Stimulated activated CD4-positive, alpha-beta T cell treated with anti-CD3 and anti-CD28 coated beads, Interleukin-15, amount 100 ng/mL, for 48 hours (primary cell): ENCODE results near the gene PTN.

Experiments used
- DNase-seq, 2 donors: peaks; one replicate each; pipeline ENCODE4 v3.0.0-alpha.2; 2020; ENCODE audit warnings: low read depth in 2 of 2

Gene PTN, protein sequence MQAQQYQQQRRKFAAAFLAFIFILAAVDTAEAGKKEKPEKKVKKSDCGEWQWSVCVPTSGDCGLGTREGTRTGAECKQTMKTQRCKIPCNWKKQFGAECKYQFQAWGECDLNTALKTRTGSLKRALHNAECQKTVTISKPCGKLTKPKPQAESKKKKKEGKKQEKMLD

DNA sequence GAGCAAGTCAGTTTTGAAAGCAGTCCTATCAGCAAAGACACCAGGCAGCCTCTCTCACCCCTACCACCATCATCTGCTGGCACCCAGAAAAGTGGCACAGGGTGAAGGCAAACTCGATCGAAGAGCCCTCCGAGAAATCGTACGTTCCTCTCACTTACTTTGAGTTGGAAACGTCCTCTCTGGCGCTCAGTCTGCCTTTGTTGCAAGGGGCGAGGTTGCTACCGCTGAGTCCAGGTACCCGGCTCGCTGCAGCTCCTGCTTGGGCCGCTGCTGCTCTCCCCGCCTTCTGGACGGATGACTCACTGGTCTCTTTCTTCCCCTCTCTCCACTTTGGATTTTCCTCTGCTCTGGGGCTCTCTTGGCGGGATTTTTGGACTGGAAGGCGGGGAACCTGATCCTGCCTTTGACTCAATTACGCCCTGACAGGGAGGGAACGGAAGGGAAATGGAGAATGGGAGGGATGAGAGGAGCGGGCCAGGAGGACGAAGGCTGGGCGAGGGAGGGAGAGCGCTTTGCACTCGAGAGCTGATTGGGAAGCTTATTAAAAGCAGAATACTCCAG lies at the start of gene PTN:
PTN (minus strand) TSS at position 453 of the 561 bp plus-strand sequence. CDS start 88,760 bp downstream, outside the sequence.
- DNase-seq: no peak

DNA sequence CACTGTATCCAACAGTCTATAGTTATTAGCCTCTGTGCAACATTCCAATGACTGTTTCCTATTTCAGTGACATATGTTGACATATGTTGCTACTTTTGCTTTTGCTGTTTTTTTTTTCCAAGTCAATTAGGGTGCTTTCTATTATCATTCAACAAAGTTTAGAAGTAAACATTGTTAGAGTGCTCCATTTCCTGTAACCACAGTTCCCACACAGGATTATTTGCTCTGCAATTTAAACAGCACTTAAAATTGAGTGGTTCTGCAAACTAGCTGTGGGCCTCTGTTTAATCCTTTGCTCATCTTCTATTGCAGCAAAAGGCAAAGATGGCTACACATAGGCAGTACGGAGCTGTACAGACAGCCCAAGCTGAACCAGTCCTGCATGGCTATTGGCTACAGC lies 46.5 kb upstream of the PTN start:
- no peak for DNase-seq

DNA sequence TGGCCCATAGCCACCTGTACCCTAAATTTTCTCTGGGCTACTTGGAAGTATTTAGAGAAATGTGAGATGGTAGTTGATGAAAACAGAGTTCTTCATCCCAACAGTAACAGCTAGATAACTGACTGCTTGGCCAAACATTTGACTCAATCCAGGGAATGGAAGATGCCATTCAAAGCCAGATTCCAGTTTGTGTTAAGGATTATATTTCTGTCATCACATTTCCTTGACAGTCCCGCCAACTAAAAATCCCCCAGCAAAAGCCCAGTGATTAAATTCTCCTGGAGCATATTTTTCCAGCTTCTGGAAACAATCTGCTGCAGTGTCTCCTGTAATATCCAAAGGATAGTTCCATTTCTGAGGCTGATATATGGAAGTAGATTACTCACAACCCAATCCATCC lies 45.4 kb upstream of the PTN start:
- DNase-seq: no peak

DNA sequence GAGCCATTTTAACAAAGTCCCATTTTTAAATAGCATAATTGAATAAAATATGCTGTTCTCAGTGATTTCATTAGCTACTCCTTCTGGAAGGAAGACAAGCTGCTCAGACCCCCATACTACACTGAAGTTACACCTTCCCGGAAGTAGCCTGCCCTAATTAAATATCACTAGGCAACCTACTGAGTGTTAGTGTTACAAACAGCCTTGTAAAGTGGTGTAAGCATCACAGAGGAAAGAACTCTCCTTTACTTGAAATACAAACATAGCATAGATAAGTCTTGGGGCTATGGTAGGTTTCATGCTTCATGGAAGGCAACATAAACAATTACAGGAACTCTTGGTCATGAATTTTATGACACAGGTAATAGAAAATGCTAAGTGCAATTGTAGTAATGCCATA lies 43.4 kb upstream of the PTN start:
- DNase-seq: no peak

DNA sequence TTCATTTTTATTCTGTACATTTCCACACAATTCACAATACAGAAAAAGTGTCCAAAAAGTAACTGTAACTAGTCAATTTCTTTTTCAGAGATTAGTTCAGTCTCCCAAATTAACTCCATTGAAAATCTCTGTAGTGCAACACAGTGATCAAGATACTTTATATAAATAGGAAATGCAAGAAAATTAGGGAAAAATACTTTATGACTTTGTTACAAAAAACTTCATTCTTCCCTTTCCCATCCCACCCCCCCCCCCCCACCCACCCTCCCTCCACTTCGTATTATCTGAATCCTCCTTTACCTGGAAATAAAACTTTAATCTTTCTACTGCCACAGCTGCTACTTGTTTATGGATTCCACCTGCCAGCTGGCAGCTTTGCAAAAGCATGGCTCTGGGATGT lies 37.5 kb upstream of the PTN start:
- no peak for DNase-seq

DNA sequence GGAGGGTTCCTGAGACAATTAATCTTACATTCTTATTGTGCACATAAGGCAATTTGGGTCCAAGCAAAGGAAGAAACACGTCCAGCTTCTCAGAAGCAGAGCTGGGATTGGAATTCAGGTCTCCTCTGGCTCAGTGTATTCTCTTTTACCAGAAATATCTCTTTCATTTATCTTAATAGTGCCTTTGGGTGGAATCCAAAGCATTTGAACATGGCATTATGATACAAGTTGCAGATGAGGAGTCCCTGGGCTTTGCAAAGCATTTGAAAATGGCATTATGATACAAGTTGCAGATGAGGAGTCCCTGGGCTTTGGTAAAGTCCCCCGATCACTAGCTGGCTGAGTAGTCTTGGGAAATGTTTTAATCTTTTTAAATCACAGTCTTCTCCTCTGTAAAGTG lies 30.0 kb upstream of the PTN start:
- DNase-seq: no peak

DNA sequence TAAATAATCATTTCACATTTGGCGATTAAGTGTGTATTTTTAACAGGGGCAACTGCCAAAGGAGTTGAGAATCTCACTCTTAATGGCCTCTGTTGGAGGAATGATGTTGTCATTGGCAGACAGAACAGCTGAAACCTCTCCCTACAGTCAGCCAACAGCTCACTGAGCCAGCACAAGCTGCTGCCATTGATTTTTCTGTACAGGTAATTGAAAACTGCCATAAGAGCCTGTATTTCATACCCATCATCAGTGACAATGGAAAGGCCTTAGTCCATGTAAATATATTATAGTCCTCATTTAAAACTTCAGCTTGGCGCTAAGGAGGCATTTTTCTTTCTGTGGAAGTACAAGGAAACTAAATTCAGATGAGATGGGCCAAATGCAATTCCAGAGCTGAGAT lies 28.1 kb upstream of the PTN start:
- DNase-seq: no peak

DNA sequence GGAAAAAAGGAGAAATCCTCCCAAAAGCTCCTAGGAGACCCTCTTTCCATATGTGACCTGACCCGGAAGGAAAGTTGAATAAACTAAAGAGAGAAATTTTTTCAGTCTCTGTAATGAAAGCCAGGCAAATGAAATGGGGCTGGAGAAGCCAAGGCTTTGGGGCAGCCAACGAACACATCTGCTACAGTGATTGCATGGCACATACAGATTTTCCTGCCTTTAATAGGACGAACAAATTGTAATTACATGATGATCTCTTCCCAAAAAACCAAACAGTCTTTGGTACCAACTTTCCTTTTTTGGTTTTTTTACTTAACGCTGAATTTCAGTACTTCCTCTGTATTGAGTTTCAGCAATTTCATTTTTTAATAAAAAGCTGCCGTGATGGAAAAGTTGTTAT lies 23.5 kb upstream of the PTN start:
- DNase-seq: no peak

DNA sequence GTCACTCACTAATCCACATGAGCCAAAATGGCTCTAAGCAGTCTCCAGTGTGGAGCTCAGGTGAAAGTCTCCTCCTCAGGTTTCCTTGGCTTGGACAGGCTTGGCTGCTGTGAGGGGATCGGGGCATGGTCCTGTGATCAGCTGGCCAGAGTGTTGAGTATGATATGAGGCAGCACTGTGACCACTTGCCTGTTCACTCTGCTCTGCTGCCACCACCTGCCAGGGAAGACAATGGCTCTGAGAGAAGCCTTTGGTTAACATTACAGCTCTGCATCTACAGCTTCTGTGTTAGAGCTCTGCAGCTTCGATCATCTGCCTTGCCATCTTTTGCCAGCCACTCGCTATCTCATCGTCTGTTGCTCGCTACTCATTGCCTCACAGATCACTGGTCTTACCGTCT lies 20.1 kb upstream of the PTN start:
- DNase-seq: no peak

DNA sequence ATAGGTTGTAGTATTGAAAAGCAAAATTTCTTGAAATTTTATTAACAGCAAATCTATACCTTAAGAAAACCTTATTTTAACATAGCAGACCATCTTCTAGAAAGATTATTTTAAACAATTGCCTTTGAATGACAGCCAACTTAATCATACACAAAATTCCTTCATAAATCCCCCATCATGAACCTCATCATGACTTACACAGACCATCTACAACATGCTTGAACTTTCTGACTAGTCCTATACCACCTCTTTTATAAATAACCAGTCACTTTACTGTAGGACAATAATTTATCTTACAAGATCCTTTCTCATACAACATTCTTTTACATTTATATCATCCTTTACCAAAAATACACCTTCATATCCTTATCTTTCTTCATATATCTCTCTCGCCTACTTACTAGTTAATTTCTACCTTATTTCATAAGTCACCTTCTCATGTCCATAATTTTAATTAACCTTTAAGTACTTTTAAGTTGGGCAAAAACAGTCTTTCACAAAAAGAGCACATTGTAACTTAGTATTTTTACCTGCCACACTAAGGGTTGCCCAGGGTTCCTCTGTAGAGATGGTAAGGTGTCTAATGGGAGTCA lies 16.6 kb upstream of the PTN start:
- DNase-seq: no peak

DNA sequence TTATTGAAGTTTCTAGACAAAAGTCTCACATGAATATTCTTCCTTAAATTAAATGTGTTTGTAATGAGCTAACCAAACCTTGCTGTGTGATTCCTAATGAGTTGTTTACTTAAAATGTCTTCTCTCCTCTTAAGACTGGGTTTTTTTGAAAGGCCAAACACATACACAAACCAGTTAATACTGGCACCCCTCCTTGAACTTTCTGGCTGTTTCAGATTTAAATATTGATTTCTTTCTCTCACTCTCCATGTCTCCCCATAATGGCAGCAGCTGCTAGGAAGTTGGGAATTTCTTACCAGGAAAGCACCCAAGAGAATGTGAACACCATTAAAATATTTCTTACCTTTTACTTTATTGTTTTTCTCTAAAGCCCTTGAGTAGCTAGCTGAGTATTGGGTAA lies 11.4 kb upstream of the PTN start:
- DNase-seq: no peak

DNA sequence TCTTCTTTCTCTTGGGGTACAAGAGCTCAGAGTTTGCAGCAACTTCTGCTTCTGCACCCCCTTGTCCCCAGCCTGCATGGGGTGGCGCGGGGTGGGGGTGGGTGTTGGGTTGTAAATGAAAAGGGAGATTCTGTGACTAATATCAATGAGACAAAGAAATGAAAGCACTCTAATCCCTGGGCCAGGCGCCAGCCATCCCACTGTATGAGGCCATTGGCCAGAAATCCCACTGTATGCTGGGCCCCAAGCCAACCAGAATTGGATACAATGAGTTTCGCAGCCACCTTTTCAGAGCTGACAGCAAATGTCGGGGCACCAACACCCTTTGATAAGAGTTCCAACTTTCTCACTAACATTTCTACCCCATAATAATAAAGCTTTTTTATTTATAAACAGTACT lies 10.9 kb upstream of the PTN start:
- no peak for DNase-seq

DNA sequence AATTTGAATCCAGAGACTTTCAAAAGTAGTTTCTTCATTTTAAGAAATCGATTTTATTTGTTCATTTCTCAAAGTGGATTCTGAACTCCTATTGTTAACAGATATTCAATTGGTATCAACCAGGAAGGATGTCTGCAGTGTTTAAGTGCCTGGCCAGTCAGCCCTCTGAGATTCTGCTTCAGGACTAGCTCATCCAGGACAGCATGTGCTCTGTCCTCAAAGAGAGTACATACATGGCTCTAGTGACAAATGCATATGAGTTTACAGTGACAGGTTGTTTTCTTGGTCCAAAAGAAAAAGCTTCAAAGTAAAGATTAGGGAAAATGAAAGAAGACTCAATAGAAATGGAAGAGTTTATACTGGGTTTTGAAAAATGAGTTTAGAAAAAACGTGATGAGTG lies 8.4 kb upstream of the PTN start:
- DNase-seq: no peak

DNA sequence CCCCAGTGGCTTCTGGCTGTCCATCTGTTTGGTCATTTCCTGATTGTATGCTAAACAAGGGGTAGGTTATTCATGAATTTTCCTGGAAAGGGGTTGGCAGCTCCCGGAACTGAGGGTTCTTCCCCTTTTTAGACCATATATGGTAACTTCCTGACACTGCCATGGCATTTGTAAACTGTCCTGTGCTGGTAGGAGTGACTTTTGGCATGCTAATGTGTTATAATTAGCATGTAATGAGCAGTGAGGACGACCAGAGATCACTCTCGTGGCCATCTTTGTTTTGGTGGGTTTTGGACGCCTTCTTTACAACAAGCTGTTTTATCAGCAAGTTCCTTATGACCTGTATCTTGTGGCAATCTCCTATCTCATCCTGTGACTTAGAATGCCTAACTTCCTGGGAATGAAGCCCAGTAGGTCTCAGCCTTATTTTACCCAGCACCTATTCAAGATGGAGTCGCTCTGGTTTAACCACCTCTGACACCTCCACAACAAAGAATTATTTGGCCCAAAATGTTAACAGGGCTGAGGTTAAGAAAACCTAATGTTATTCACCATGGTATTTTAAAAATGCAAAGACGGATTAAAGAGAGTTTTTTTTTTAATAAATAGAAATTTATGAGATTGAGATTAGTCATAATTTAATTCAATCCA lies 2.4 kb upstream of the PTN start:
- DNase-seq: no peak

DNA sequence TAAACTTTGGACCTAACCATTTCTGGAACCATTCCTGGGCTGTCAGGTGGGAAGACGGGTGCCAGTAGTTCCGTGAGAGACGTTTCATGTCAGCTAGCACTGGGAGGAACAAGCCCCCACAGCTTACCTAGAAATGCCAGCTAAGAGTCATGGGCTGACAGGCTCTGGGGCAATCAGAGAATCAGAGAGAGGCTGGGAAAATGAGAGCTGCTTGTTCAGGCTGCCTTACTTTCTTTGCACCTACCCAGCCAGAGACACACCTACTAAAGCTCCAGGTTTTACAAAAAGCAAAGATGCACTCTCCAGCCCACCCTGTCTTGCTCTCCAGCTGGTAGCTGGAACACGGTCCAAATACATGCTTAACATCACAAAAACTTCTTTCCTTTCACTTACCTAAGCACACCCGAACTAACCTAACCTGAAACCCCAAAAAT lies 688 bp downstream of the PTN start:
- no peak for DNase-seq

DNA sequence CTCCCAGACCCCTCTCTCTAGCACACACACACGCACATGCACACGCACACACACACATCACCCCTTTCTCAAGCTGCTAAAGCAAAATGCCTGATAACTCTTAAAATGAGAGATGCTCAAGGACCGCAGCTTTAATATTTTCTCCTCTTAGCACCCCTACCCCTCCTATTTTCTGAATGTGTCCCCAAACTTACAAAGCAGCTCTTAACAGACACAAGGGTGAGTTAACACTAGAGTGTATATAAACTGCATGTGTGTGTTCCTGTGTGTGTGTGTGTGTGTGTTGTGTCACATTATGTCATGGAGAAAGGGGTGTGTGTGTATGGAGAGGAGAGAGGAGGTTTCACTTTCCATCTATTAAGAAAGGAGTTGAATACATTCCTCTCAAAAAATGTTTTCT lies 1.3 kb downstream of the PTN start:
- no peak for DNase-seq

DNA sequence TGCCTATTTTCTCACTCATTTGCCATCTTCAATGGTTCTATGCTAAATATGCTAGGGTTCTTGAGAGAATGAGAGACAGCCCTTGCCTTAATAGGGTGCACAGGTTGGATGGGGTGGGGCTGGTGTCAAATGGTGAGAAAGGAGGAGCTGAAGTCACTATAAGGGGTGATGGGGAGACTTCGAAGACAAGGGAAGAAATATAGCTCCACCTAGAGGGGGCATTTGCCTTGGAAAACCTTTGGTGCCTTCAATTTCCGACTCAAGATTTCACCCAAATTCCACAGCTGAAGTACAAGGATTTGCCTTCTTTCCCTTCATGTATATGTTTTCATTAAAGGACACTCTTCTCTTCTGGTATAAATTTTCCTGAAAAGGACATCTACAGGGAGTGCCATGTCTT lies 5.6 kb downstream of the PTN start:
- DNase-seq: no peak

DNA sequence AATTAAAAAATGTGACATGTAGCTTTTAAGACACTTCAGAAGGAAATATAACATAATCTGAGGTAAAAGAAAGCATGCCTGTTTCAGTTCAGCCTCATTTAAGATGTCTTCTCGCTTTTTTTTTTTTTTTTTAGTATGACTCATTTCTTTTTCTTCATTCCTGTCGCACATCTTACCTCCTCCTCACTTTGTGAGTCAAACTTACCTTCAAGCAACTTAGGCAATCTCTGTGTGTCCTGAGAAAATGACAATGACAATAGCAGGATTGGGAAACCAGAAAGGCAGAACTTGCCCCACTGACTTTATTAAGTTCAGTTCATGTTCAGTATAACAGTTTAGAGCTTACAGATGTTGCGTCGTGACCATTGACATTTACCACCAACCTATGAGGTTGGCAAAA lies 7.7 kb downstream of the PTN start:
- no peak for DNase-seq

DNA sequence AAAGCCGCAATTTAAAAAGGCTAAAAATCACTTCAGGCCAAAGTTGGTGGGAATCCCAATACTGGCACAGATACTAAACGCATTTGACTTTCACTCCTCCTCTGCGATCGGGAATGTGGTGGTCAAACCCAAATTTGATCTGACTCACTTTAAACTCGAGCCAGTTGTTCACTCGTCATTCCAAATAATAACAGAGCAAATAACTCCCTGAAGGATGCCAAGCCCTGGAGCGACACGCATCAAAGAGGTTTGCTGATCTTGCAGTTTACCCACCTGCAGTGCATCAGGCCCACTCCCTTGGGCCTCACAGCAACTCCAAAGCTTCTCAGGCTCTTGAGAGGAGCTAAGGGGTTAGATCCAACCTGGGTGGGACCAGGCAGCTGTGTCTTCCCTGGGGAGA lies 12.2 kb downstream of the PTN start:
- DNase-seq: no peak

DNA sequence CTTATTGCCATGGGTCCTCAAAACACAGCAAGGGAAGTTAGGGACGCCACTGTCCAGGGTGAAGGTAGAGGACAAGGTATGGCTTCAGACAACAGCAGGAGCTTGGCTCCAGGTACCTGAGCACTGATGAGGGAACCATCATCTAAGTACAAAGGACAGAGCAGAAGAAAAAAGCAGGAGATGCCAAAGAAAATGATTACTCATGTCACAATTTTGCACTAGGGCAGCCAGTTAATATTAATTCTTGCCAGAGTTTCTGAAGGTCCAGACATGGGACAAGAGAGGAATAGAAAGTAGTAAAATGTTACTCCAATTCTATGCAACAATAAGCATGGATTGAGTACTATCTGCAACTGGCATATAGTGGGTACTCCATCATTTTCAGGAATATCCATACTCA lies 14.1 kb downstream of the PTN start:
- no peak for DNase-seq

DNA sequence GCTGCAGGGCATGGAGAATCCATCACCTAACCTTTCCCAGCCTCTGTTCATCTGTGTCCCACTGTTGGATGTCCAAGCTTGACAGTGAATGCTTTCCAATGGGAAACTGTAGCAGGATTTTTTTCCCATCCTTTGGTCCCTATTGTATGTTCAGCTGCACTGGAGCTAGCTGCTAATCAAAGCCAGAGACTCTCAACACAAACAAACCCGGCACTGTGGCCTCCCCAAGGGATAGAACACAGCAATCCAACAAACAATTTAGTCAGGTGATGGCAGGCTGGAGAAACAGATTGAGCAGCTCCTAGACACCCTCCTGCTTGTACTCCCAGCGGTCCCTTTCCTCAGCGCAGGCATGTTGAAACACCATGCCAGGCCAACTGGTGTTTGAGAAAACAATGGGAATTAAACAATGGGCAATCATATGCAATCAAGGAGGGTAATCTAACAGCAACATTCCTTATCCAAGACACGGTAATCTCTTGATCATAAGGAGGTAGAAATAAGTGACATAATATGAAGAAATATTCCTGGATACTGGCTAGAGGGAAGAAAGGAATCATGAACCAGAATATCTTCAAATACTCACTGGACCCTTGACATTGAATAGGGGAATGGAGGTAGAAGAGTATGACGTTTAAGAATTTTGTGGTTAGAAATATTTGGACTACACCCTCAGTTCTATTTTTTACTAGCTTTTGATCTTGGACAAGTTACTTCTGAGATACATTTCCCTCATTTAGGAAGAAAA lies 15.0 kb downstream of the PTN start:
- no peak for DNase-seq

DNA sequence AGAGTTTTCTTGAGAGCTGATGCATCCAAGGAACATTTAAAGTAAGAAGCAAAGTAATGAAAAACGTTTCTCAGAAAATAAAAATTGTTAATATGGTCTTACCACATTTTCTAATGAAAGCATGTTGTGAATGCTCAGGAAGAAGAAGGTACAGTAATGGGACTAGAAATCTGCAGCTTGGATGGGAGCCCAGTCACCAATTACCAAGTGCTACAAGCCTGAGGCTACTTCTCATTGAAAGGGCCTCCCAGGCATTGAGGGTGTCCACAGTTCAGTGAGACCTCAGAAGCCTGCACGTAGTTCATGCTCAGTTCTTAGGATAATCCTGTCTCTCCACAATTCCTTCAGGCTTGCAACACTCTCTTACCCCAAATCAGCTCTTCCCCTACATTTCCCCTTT lies 17.6 kb downstream of the PTN start:
- no peak for DNase-seq
